Effector memory CD4-positive, alpha-beta T cell (primary cell): ENCODE measurements around the gene NOL3.

Experiments used
- DNase-seq, 3 donors: peaks; one replicate each; pipeline ENCODE4 v3.0.0-alpha.2; 2020
- H3K27ac ChIP-seq: 2 replicates; pipeline ENCODE4 v1.7.0; 2013; ENCODE audit warnings: mild to moderate bottlenecking, low read length, moderate library complexity; ENCODE audit not compliant: insufficient read depth, poor library complexity, severe bottlenecking
- H3K27me3 ChIP-seq: replicated peaks from 2 replicates; pipeline ENCODE4 v1.7.0; 2013; ENCODE audit warnings: mild to moderate bottlenecking, low read length; ENCODE audit not compliant: insufficient read depth, control insufficient read depth, poor library complexity, severe bottlenecking
- H3K36me3 ChIP-seq: 2 replicates; pipeline ENCODE4 v1.7.0; 2013; ENCODE audit warnings: mild to moderate bottlenecking, low read length, moderate library complexity; ENCODE audit not compliant: control insufficient read depth, insufficient read depth
- H3K4me1 ChIP-seq: 2 replicates; pipeline ENCODE4 v1.7.0; 2013; ENCODE audit warnings: low read length, mild to moderate bottlenecking; ENCODE audit not compliant: control insufficient read depth, insufficient read depth, poor library complexity, severe bottlenecking
- H3K4me3 ChIP-seq: 2 replicates; pipeline ENCODE4 v1.7.0; 2013; ENCODE audit warnings: low read length, low read depth, mild to moderate bottlenecking; ENCODE audit not compliant: insufficient read depth, poor library complexity, severe bottlenecking
- H3K9me3 ChIP-seq: 2 replicates; pipeline ENCODE4 v1.7.0; 2013; ENCODE audit warnings: mild to moderate bottlenecking, low read length, moderate library complexity; ENCODE audit not compliant: control insufficient read depth

The NOL3 gene

GRCh38 chr16:67182288-67182687, 11.9 kb downstream of the NOL3 start:
- Histone ChIP-seq H3K4me1 (peaks cover 22% of the 10 kb centered on the region), H3K9me3 (no peaks in the 10 kb centered on the region), H3K27me3 (no peaks in the 10 kb centered on the region), H3K27ac (no peak overlapping the region), H3K4me3 (no peak overlapping the region), H3K36me3 (no peaks in the 10 kb centered on the region)
- no peak for DNase-seq

- H3K4me1 ChIP-seq = peaks cover 17% of the 10 kb centered on the region
- H3K27ac ChIP-seq = peak overlapping the region; percentile 95
- H3K4me3 ChIP-seq = peak overlapping the region; percentile 95
- no peaks in the 10 kb centered on the region for H3K36me3 ChIP-seq
- no peaks in the 10 kb centered on the region for H3K9me3 ChIP-seq
- no peak for DNase-seq
- H3K27me3 ChIP-seq = no peaks in the 10 kb centered on the region
These were observed 12.9 kb downstream of the NOL3 start for GRCh38 chr16:67183284-67183626.

GRCh38 chr16:67183627-67184452, 13.5 kb downstream of the NOL3 start, which contains the start of gene MATCAP1:
MATCAP1 (minus strand) TSS chr16:67183963; CDS start chr16:67180610, 3,353 bp downstream.
- no peaks in the 10 kb centered on the region for H3K36me3 ChIP-seq
- peak within 1 kb of the TSS; percentile 95 for H3K4me3 ChIP-seq
- peaks cover 16% of the 10 kb centered on the region for H3K4me1 ChIP-seq
- DNase-seq = peak; percentile 87 to 91 (median 91)
- peak within 1 kb of the TSS; percentile 95 for H3K27ac ChIP-seq
- no peaks in the 10 kb centered on the region for H3K27me3 ChIP-seq
- no peaks in the 10 kb centered on the region for H3K9me3 ChIP-seq

- Histone ChIP-seq H3K9me3 (no peaks in the 10 kb centered on the region), H3K4me3 (peak overlapping the region; percentile 95), H3K27ac (peak overlapping the region; percentile 95), H3K4me1 (peaks cover 16% of the 10 kb centered on the region), H3K36me3 (no peaks in the 10 kb centered on the region), H3K27me3 (no peaks in the 10 kb centered on the region)
- no peak for DNase-seq
These were observed 14.2 kb downstream of the NOL3 start for GRCh38 chr16:67184453-67184994.

GRCh38 chr16:67184995-67185650, 14.8 kb downstream of the NOL3 start:
- no peaks in the 10 kb centered on the region for H3K27me3 ChIP-seq
- no peak overlapping the region for H3K27ac ChIP-seq
- peak overlapping the region; percentile 95 for H3K4me3 ChIP-seq

GRCh38 chr16:67185651-67186134, 15.4 kb downstream of the NOL3 start:
- no peak overlapping the region for H3K27ac ChIP-seq
- peaks cover 16% of the 10 kb centered on the region for H3K4me1 ChIP-seq
- DNase-seq = no peak
- H3K27me3 ChIP-seq = no peaks in the 10 kb centered on the region
- no peaks in the 10 kb centered on the region for H3K36me3 ChIP-seq
- peak overlapping the region; percentile 95 for H3K4me3 ChIP-seq
- no peaks in the 10 kb centered on the region for H3K9me3 ChIP-seq

More at GRCh38 chr16:67184995-67185650, 14.8 kb downstream of the NOL3 start:
- Histone ChIP-seq H3K36me3 (no peaks in the 10 kb centered on the region), H3K9me3 (no peaks in the 10 kb centered on the region), H3K4me1 (peaks cover 16% of the 10 kb centered on the region)
- peak; percentile 61 to 76 (median 69) for DNase-seq

- Histone ChIP-seq H3K4me1 (peaks cover 19% of the 10 kb centered on the region), H3K36me3 (no peaks in the 10 kb centered on the region), H3K4me3 (no peak overlapping the region), H3K27ac (no peak overlapping the region), H3K9me3 (no peaks in the 10 kb centered on the region), H3K27me3 (no peaks in the 10 kb centered on the region)
- no peak for DNase-seq
These were observed 16.2 kb downstream of the NOL3 start for GRCh38 chr16:67186550-67186950.

- DNase-seq = no peak
- no peaks in the 10 kb centered on the region for H3K9me3 ChIP-seq
- no peaks in the 10 kb centered on the region for H3K36me3 ChIP-seq
- peaks cover 23% of the 10 kb centered on the region for H3K4me1 ChIP-seq
- no peak overlapping the region for H3K4me3 ChIP-seq
- no peaks in the 10 kb centered on the region for H3K27me3 ChIP-seq
- H3K27ac ChIP-seq = no peak overlapping the region
These were observed 17.0 kb downstream of the NOL3 start for GRCh38 chr16:67187175-67187890.

- no peak overlapping the region for H3K27ac ChIP-seq
- H3K4me3 ChIP-seq = no peak overlapping the region
- no peaks in the 10 kb centered on the region for H3K36me3 ChIP-seq
- H3K9me3 ChIP-seq = no peaks in the 10 kb centered on the region
- peaks cover 33% of the 10 kb centered on the region for H3K4me1 ChIP-seq
- DNase-seq = no peak
- H3K27me3 ChIP-seq = no peaks in the 10 kb centered on the region
These were observed 18.0 kb downstream of the NOL3 start for GRCh38 chr16:67188323-67188722.
